ENCODE measurements around the gene RAB30.

RAB30 gene

GRCh38 chr11:82992223-82992622, 79.5 kb downstream of the RAB30 start:
- Histone ChIP-seq H3K27me3 (replicated peaks) (no peaks in the 10 kb centered on the region), H3K27ac (no peak overlapping the region), H3K4me3 (ENCODE audit: low read depth, low read length) (no peak overlapping the region), H3K36me3 (replicated peaks) (peaks cover 2% of the 10 kb centered on the region)
- TF ChIP-seq, protein P1, sequence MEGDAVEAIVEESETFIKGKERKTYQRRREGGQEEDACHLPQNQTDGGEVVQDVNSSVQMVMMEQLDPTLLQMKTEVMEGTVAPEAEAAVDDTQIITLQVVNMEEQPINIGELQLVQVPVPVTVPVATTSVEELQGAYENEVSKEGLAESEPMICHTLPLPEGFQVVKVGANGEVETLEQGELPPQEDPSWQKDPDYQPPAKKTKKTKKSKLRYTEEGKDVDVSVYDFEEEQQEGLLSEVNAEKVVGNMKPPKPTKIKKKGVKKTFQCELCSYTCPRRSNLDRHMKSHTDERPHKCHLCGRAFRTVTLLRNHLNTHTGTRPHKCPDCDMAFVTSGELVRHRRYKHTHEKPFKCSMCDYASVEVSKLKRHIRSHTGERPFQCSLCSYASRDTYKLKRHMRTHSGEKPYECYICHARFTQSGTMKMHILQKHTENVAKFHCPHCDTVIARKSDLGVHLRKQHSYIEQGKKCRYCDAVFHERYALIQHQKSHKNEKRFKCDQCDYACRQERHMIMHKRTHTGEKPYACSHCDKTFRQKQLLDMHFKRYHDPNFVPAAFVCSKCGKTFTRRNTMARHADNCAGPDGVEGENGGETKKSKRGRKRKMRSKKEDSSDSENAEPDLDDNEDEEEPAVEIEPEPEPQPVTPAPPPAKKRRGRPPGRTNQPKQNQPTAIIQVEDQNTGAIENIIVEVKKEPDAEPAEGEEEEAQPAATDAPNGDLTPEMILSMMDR (IDR thresholded peaks at IDR 0.05; ENCODE audit: low read depth, low read length, missing control alignments) = no peak
- DNase-seq = no peak
- in situ Hi-C loops (cut with HindIII; ENCODE audit: low pct_ligation_motif_present, low sequenced_read_pairs) = no loop called here

GRCh38 chr11:82989628-82990404, 81.9 kb downstream of the RAB30 start:
- no peak for DNase-seq
- Histone ChIP-seq H3K27ac (no peak overlapping the region), H3K36me3 (replicated peaks) (peaks cover 5% of the 10 kb centered on the region), H3K4me3 (ENCODE audit: low read depth, low read length) (no peak overlapping the region), H3K27me3 (replicated peaks) (no peaks in the 10 kb centered on the region)
- in situ Hi-C loops (cut with HindIII; ENCODE audit: low pct_ligation_motif_present, low sequenced_read_pairs) = no loop called here
- TF ChIP-seq, protein P1 (IDR thresholded peaks at IDR 0.05; ENCODE audit: low read depth, low read length, missing control alignments) = peak; percentile 11

DNA sequence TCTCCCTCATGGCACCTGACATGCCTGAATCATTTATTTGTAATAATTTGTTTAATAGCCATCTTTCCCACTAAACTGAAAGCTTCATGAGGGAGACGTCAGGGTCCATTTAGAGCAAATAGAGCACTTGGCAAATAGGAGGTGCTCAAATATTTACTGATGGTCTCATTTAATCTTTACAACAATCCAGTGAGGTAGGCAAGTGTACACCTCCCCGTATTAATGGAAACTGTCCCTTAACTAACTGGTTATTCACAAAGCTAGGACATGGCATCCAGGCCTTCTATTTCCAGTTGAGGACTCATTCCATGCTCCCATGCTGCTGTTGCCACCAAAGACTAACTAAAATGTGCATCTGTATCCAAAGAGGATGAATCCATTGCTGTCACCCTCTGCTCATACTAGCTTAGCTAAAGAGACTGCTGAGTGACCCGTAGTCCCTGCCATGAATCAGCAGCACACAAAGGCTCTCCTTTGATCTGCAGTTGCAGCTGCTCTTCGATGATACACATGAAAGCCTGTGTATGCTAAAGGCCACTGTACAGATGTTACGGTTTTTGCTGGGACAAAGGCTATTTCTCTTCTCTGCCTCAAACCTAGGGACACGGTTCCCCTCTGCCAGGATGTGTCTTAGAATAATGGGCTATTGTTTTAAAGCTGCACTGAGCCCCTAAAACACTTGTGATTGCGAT, 82.6 kb downstream of the RAB30 start:
- peaks cover 3% of the 10 kb centered on the region for H3K36me3 ChIP-seq (replicated peaks)
- H3K27me3 ChIP-seq (replicated peaks) = no peaks in the 10 kb centered on the region
- no peak for DNase-seq
- no peak overlapping the region for H3K4me3 ChIP-seq (ENCODE audit: low read depth, low read length)
- H3K27ac ChIP-seq = no peak overlapping the region
- TF ChIP-seq, protein P1 (IDR thresholded peaks at IDR 0.05; ENCODE audit: low read depth, low read length, missing control alignments) = no peak
- in situ Hi-C loops (cut with HindIII; ENCODE audit: low pct_ligation_motif_present, low sequenced_read_pairs) = no loop called here

GRCh38 chr11:82987997-82988396, 83.7 kb downstream of the RAB30 start:
- Histone ChIP-seq H3K27me3 (replicated peaks) (no peaks in the 10 kb centered on the region), H3K27ac (no peak overlapping the region), H3K4me3 (ENCODE audit: low read depth, low read length) (no peak overlapping the region), H3K36me3 (replicated peaks) (peaks cover 3% of the 10 kb centered on the region)
- TF ChIP-seq, protein P1 (IDR thresholded peaks at IDR 0.05; ENCODE audit: low read depth, low read length, missing control alignments) = no peak
- in situ Hi-C loops (cut with HindIII; ENCODE audit: low pct_ligation_motif_present, low sequenced_read_pairs) = no loop called here
- DNase-seq = no peak

DNA sequence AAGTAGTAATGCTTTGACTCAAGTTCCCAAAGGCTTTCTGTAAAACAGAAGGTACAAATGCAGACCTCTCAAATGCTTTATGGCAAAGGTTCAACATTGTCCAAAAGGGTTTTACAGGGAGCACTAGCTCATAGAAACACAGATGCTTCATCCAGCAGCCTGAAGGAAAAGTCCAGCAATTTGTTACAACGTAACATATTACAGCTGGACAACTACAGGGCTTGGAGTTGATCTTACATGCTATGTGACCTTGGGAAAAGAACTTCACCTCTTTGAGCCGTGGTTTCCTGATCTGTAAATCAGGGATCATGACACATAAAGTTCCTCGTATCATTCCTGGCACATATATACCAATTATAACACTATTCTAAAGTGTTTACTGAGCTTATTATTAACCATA, 85.3 kb downstream of the RAB30 start:
- TF ChIP-seq, protein P1 (IDR thresholded peaks at IDR 0.05; ENCODE audit: low read depth, low read length, missing control alignments) = no peak
- in situ Hi-C loops (cut with HindIII; ENCODE audit: low pct_ligation_motif_present, low sequenced_read_pairs) = no loop called here
- H3K36me3 ChIP-seq (replicated peaks) = peaks cover 10% of the 10 kb centered on the region
- H3K4me3 ChIP-seq (ENCODE audit: low read depth, low read length) = no peak overlapping the region
- no peak overlapping the region for H3K27ac ChIP-seq
- no peaks in the 10 kb centered on the region for H3K27me3 ChIP-seq (replicated peaks)
- no peak for DNase-seq
